Hepatocyte (in vitro differentiated cells): ENCODE data around the gene PPFIA4. TPM values are rescaled to one million over a fixed set of nuclear protein-coding genes. Genes with fewer than 3 reads are reported as not detected.

Experiments used
- DNase-seq: peaks from one replicate; pipeline ENCODE4 v3.0.0-alpha.2; 2016; ENCODE audit warnings: low spot score
- H2AFZ ChIP-seq: fragments of 200-600 bp; sonication (generic); 2 replicates; pipeline ENCODE4 v1.6.0; 2016; ENCODE audit warnings: antibody characterized with exemption, mild to moderate bottlenecking
- H3K27ac ChIP-seq: fragments of 200-600 bp; sonication (generic); 2 replicates; pipeline ENCODE4 v1.5.1; 2016; ENCODE audit warnings: mild to moderate bottlenecking
- H3K27me3 ChIP-seq: fragments of 200-600 bp; sonication (generic); 2 replicates; pipeline ENCODE4 v1.6.1; 2016
- H3K36me3 ChIP-seq: fragments of 200-600 bp; sonication (generic); replicated peaks from 2 replicates; pipeline ENCODE4 v1.5.1; 2016; ENCODE audit warnings: low read depth; ENCODE audit not compliant: insufficient read depth
- H3K4me1 ChIP-seq: fragments of 200-600 bp; sonication (generic); 2 replicates; pipeline ENCODE4 v1.5.1; 2016; ENCODE audit warnings: mild to moderate bottlenecking, moderate library complexity; ENCODE audit not compliant: insufficient read depth
- H3K4me2 ChIP-seq: fragments of 200-600 bp; sonication (generic); 2 replicates; pipeline ENCODE4 v1.6.0; 2016
- H3K4me3 ChIP-seq: fragments of 200-600 bp; sonication (generic); 2 replicates; pipeline ENCODE4 v1.5.1; 2016; ENCODE audit warnings: mild to moderate bottlenecking
- H3K79me2 ChIP-seq: fragments of 200-600 bp; sonication (generic); 2 replicates; pipeline ENCODE4 v1.6.0; 2017; ENCODE audit warnings: mild to moderate bottlenecking
- H3K9me2 ChIP-seq: fragments of 200-600 bp; sonication (generic); replicated peaks from 2 replicates; pipeline ENCODE4 v1.6.0; 2017; ENCODE audit warnings: mild to moderate bottlenecking; ENCODE audit not compliant: insufficient read depth
- H3K9me3 ChIP-seq: fragments of 200-600 bp; sonication (generic); 2 replicates; pipeline ENCODE4 v1.5.1; 2016; ENCODE audit warnings: low read depth, mild to moderate bottlenecking
- H4K20me1 ChIP-seq: fragments of 200-600 bp; sonication (generic); 2 replicates; pipeline ENCODE4 v1.6.0; 2016; ENCODE audit warnings: mild to moderate bottlenecking; ENCODE audit not compliant: insufficient read depth, poor library complexity, severe bottlenecking
- EZH2 ChIP-seq: fragments of 200-600 bp; sonication (generic); IDR thresholded peaks from 2 replicates; pipeline ENCODE4 v1.6.1; 2016; ENCODE audit warnings: antibody characterized with exemption, mild to moderate bottlenecking, borderline replicate concordance
- EZH2phosphoT487 ChIP-seq: fragments of 200-600 bp; sonication (generic); IDR thresholded peaks from one replicate; pipeline ENCODE4 v1.6.1; 2018; ENCODE audit warnings: antibody characterized with exemption, mild to moderate bottlenecking, low read depth, moderate library complexity; ENCODE audit not compliant: unreplicated experiment, severe bottlenecking
- WGBS: methylation state at CpG from one replicate; pipeline ENCODE4 v1.1.6; 2016; ENCODE audit warnings: low lambda C conversion rate; ENCODE audit errors: missing lambda C conversion rate; 5-methylcytosine and 5-hydroxymethylcytosine counted together
- polyA plus RNA-seq: library from polyadenylated mRNA; unstranded; fragments of >200 nt; fragmentation: Nextera tagmentation; extraction: Ambion mirVana; gene quantifications from 2 replicates; pipeline ENCODE4 v1.2.1, GENCODE V29; 2016
- total RNA-seq: library from RNA; depleted of rRNA; stranded (reverse); fragments of >200 nt; gene quantifications from 2 replicates; pipeline ENCODE4 v1.2.3, GENCODE V29; 2014
- TF ChIP-seq, protein P1 (sequence below): fragments of 200-600 bp; sonication (generic); IDR thresholded peaks from 2 replicates; pipeline ENCODE4 v1.5.1; 2016; ENCODE audit warnings: antibody characterized with exemption, mild to moderate bottlenecking; ENCODE audit not compliant: poor library complexity

The PPFIA4 gene
- total and polyA plus RNA-seq, 2 experiments from 2014 or later: 1.4 to 1.7 TPM

- Histone ChIP-seq H3K27ac (no peak overlapping the region), H3K27me3 (no peaks in the 10 kb centered on the region), H3K9me2 (no peaks in the 10 kb centered on the region), H2AFZ (no peak overlapping the region), H3K9me3 (no peaks in the 10 kb centered on the region), H3K4me3 (no peak overlapping the region), H3K36me3 (no peaks in the 10 kb centered on the region), H3K4me2 (no peak overlapping the region), H3K4me1 (no peaks in the 10 kb centered on the region), H4K20me1 (no peaks in the 10 kb centered on the region), H3K79me2 (no peaks in the 10 kb centered on the region)
- TF ChIP-seq EZH2phosphoT487 (no peak), EZH2 (no peak)
- no peak for DNase-seq
- WGBS: 91% methylated on average over 8 of the region's 8 CpGs
These were observed 37.0 kb downstream of the PPFIA4 start for GRCh38 chr1:203063287-203063686.

DNA sequence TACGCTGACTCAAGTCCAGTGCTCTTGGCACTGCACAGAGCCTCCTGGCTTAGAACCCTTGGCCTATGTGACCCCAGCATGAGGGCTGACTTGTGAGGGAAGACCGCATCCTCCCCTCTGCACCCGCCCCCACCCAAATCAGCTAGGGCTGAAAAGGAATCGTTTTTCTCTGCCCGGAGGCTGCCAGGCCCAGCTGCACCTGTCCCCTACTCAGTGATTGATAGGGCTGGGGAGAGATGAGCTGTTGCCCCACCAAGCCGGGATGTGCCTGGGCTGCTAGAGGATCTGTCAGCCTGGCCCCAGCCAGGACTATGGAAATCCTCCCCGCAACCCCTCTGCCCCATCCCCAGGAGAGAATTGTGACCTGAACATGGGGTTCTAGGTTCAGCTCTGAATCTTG is 38.9 kb downstream of the PPFIA4 start:
- no peak overlapping the region for H3K27ac ChIP-seq
- H4K20me1 ChIP-seq: no peaks in the 10 kb centered on the region
- no peaks in the 10 kb centered on the region for H3K79me2 ChIP-seq
- no peak overlapping the region for H2AFZ ChIP-seq
- H3K36me3 ChIP-seq: no peaks in the 10 kb centered on the region
- WGBS: 85% methylated on average over 7 of the region's 7 CpGs
- DNase-seq: no peak
- H3K4me3 ChIP-seq: no peak overlapping the region
- no peaks in the 10 kb centered on the region for H3K4me1 ChIP-seq
- TF ChIP-seq, protein P1, sequence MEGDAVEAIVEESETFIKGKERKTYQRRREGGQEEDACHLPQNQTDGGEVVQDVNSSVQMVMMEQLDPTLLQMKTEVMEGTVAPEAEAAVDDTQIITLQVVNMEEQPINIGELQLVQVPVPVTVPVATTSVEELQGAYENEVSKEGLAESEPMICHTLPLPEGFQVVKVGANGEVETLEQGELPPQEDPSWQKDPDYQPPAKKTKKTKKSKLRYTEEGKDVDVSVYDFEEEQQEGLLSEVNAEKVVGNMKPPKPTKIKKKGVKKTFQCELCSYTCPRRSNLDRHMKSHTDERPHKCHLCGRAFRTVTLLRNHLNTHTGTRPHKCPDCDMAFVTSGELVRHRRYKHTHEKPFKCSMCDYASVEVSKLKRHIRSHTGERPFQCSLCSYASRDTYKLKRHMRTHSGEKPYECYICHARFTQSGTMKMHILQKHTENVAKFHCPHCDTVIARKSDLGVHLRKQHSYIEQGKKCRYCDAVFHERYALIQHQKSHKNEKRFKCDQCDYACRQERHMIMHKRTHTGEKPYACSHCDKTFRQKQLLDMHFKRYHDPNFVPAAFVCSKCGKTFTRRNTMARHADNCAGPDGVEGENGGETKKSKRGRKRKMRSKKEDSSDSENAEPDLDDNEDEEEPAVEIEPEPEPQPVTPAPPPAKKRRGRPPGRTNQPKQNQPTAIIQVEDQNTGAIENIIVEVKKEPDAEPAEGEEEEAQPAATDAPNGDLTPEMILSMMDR: no peak
- H3K4me2 ChIP-seq: no peak overlapping the region
- no peaks in the 10 kb centered on the region for H3K27me3 ChIP-seq
- no peaks in the 10 kb centered on the region for H3K9me3 ChIP-seq
- no peaks in the 10 kb centered on the region for H3K9me2 ChIP-seq

DNA sequence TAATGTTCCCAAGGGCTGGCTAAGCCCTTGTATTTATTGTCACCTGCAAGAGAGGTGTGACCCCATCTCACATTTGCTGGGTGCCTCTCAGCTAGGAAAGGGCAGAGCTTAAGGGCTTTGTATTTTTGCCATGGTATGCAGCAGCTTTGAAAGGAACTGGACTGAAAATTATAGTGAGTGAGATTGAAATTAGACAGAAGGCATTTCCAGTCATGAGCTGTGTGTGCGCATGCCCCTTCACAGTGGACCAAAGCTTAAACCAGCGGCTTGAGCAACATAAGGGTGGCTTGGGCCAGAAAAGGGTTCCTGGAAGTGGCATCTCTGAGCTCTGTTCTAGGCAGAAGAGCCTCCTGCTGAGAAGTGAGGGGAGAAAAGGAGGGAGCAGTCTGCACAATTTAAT is 39.7 kb downstream of the PPFIA4 start:
- TF ChIP-seq EZH2: no peak
- TF ChIP-seq, protein P1: no peak
- no peak for TF ChIP-seq EZH2phosphoT487
- WGBS: 37% methylated on average over 2 of the region's 2 CpGs
- H4K20me1 ChIP-seq: no peaks in the 10 kb centered on the region

DNA sequence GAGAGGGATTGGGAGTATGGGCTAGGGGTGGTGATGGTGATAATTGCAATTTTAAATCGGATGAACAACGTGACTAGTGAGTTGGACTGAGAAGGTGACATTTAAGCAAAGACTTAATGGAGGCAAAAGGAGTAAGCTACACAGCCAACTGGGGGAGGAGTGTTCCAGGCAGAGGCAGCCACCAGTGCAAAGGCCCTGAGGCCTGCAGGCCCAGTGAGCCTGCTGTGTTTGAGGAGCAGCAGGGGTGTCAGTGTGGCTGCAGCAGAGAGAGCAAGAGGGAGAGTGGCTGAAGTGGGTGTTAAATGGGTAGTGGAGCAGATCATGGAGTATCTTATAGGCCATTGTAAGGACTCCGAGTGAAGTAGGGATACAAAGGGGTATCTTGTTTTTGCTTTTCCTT is 40.7 kb downstream of the PPFIA4 start:
- Histone ChIP-seq H3K4me3 (no peak overlapping the region), H3K36me3 (no peaks in the 10 kb centered on the region), H3K79me2 (no peaks in the 10 kb centered on the region), H3K27me3 (peaks cover 1% of the 10 kb centered on the region), H3K4me1 (no peaks in the 10 kb centered on the region), H4K20me1 (no peaks in the 10 kb centered on the region), H3K9me3 (no peaks in the 10 kb centered on the region), H2AFZ (no peak overlapping the region), H3K27ac (no peak overlapping the region), H3K4me2 (no peak overlapping the region), H3K9me2 (no peaks in the 10 kb centered on the region)
- no peak for DNase-seq
- TF ChIP-seq, protein P1: no peak
- TF ChIP-seq EZH2phosphoT487 (no peak), EZH2 (no peak)
- 94% methylated on average over 3 of the region's 3 CpGs for WGBS

More for the DNA sequence above, 39.7 kb downstream of the PPFIA4 start:
- Histone ChIP-seq H3K9me3 (no peaks in the 10 kb centered on the region), H3K4me1 (no peaks in the 10 kb centered on the region), H3K4me2 (no peak overlapping the region), H3K79me2 (no peaks in the 10 kb centered on the region), H3K4me3 (no peak overlapping the region), H3K27ac (no peak overlapping the region), H3K27me3 (no peaks in the 10 kb centered on the region), H2AFZ (no peak overlapping the region), H3K9me2 (no peaks in the 10 kb centered on the region), H3K36me3 (no peaks in the 10 kb centered on the region)
- DNase-seq: no peak
